ENCODE measurements around the gene COLEC11. TPM values are rescaled to one million over a fixed set of nuclear protein-coding genes. Genes with fewer than 3 reads are reported as not detected.

Gene COLEC11
- total and polyA plus RNA-seq, 2 of the 13 experiments (the other 11 are each of a cell fraction or from before 2014, with no cell fraction given), result 1.5 to 3.0 TPM

DNA sequence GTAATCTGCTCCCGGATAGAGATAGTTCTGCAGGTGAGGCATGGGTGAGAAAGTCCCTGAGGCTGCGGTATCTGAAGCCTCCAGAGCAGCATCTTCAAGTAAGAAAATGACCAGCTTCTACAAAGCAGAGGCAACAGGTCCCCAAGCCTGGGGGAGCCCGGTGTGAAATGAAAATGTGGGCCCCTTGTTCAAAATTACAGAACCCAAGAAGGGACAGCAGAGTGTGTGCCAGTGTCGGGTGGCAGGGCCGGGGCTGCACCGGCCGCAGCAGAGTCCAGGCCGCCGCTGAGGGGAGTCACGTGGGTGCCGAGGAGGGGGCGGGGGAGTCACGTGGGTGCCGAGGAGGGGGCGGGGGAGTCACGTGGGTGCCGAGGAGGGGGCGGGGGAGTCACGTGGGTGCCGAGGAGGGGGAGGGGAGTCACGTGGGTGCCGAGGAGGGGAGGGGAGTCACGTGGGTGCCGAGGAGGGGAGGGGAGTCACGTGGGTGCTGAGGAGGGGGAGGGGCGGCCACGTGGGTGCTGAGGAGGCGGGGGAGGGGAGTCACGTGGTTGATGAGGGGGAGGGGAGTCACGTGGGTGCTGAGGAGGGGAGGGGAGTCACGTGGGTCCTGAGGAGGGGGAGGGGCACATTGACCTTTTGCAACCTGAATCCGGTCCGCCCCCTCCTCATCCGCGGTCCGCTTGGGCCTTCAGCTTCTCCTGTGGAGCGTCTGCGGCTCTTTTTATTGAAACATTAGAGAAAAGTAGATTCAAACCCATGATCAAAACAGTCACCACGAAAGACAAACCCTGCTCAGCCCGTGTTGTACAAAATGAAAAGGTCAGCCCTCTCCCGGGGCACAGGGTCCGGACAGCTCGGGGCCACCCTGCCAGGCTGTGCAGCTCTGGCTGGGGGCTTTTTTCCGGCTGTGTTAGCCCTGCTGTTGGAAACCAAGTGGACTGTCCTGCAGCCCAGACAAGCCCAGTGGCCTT, 10.4 kb downstream of the COLEC11 start (continued):
- TF ChIP-seq ZNF160 (CRISPR knock-in tag; IDR thresholded peaks at IDR 0.05) (no peak), ZNF781 (CRISPR knock-in tag; IDR thresholded peaks at IDR 0.05; ENCODE audit: borderline replicate concordance, not compliant biosample characterization) (no peak), HNRNPK (IDR thresholded peaks at IDR 0.05; ENCODE audit: low read depth, low read length, poor library complexity, severe bottlenecking) (peak; percentile 69), ZNF292 (CRISPR knock-in tag; IDR thresholded peaks at IDR 0.05; ENCODE audit: borderline replicate concordance, low read depth) (0 out of 2 replicates have a peak, but pooled peaks have one; percentile 7), SUZ12 (IDR thresholded peaks at IDR 0.05; ENCODE audit: low read depth, low read length) (no peak), ZFP41 (CRISPR knock-in tag; IDR thresholded peaks at IDR 0.05; ENCODE audit: borderline replicate concordance) (no peak), SIN3B (IDR thresholded peaks at IDR 0.05; ENCODE audit: low read length) (no peak; the same call in 1 of the 2 replicates), ZNF484 (CRISPR knock-in tag; IDR thresholded peaks at IDR 0.05; ENCODE audit: borderline replicate concordance, low read depth) (no peak), ZNF383 (CRISPR knock-in tag; IDR thresholded peaks at IDR 0.05; ENCODE audit: borderline replicate concordance) (no peak), TBL1XR1 (IDR thresholded peaks at IDR 0.05; ENCODE audit: borderline replicate concordance, low read length, partially characterized antibody) (no peak), EZH2 (conservative IDR thresholded peaks at IDR 0.05; ENCODE audit: low read depth, low read length) (no peak), DR1 (CRISPR knock-in tag; IDR thresholded peaks at IDR 0.05) (no peak), CCDC6 (CRISPR knock-in tag; IDR thresholded peaks at IDR 0.05) (no peak), NKX3-1 (CRISPR knock-in tag; IDR thresholded peaks at IDR 0.05) (no peak), PHF5A (CRISPR knock-in tag; IDR thresholded peaks at IDR 0.05; ENCODE audit: low read depth, unreplicated experiment) (no peak), HDAC1 (CRISPR knock-in tag; IDR thresholded peaks at IDR 0.05) (0 out of 2 replicates have a peak, but pooled peaks have one; percentile 32), NR3C1 (CRISPR knock-in tag; IDR thresholded peaks at IDR 0.05) (no peak), KAT8 (CRISPR knock-in tag; IDR thresholded peaks at IDR 0.05) (peak; percentile 75), MEF2D (CRISPR knock-in tag; IDR thresholded peaks at IDR 0.05) (no peak), ZNF773 (CRISPR knock-in tag; IDR thresholded peaks at IDR 0.05; ENCODE audit: borderline replicate concordance) (no peak), RBAK (CRISPR knock-in tag; IDR thresholded peaks at IDR 0.05) (no peak)
- TF ChIP-seq, protein P1, sequence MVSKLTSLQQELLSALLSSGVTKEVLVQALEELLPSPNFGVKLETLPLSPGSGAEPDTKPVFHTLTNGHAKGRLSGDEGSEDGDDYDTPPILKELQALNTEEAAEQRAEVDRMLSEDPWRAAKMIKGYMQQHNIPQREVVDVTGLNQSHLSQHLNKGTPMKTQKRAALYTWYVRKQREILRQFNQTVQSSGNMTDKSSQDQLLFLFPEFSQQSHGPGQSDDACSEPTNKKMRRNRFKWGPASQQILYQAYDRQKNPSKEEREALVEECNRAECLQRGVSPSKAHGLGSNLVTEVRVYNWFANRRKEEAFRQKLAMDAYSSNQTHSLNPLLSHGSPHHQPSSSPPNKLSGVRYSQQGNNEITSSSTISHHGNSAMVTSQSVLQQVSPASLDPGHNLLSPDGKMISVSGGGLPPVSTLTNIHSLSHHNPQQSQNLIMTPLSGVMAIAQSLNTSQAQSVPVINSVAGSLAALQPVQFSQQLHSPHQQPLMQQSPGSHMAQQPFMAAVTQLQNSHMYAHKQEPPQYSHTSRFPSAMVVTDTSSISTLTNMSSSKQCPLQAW (CRISPR knock-in tag; IDR thresholded peaks at IDR 0.05), result 0 out of 2 replicates have a peak, but pooled peaks have one; percentile 34
- TF ChIP-seq, protein P2, sequence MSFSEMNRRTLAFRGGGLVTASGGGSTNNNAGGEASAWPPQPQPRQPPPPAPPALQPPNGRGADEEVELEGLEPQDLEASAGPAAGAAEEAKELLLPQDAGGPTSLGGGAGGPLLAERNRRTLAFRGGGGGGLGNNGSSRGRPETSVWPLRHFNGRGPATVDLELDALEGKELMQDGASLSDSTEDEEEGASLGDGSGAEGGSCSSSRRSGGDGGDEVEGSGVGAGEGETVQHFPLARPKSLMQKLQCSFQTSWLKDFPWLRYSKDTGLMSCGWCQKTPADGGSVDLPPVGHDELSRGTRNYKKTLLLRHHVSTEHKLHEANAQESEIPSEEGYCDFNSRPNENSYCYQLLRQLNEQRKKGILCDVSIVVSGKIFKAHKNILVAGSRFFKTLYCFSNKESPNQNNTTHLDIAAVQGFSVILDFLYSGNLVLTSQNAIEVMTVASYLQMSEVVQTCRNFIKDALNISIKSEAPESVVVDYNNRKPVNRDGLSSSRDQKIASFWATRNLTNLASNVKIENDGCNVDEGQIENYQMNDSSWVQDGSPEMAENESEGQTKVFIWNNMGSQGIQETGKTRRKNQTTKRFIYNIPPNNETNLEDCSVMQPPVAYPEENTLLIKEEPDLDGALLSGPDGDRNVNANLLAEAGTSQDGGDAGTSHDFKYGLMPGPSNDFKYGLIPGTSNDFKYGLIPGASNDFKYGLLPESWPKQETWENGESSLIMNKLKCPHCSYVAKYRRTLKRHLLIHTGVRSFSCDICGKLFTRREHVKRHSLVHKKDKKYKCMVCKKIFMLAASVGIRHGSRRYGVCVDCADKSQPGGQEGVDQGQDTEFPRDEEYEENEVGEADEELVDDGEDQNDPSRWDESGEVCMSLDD (CRISPR knock-in tag; IDR thresholded peaks at IDR 0.05; ENCODE audit: borderline replicate concordance), result no peak
- TF ChIP-seq, protein P3, sequence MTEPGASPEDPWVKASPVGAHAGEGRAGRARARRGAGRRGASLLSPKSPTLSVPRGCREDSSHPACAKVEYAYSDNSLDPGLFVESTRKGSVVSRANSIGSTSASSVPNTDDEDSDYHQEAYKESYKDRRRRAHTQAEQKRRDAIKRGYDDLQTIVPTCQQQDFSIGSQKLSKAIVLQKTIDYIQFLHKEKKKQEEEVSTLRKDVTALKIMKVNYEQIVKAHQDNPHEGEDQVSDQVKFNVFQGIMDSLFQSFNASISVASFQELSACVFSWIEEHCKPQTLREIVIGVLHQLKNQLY (CRISPR knock-in tag; IDR thresholded peaks at IDR 0.05), result no peak
